ENCODE results near the gene TNIP2.

Gene TNIP2

DNA sequence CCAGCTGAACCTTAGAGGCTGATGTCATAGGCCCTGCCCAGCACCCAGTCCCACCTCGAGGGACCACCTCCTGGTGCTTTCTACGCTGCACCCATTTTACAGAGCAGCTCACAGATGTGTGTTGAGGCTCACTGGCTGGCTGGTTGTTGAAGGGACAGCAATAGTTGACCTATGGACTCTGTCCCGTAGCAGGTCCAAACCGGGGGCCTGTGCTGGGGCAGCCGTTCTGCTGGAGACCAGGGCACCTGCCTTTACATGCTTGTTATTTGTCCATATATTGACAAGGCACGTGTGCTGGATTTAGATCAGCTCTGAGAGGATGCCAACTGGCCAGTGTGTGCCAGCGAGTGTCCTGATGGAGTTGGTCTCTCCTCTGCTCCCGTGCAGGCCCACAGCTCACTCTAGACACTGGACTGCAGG, 58.1 kb downstream of the TNIP2 start:
- Histone ChIP-seq H3K4me1 (ENCODE audit: control insufficient read depth, insufficient read depth, low read length) (no peaks in the 10 kb centered on the region), H3K36me3 (ENCODE audit: control insufficient read depth in 2 of 2, insufficient read depth in 1 of 2, low read length in 2 of 2) (peaks cover 0 to 98% of the 10 kb centered on the region in 2 experiments), H3K27ac (ENCODE audit: extremely low read depth, low read depth, low read length) (no peak overlapping the region), H3K9me3 (ENCODE audit: control insufficient read depth, insufficient read depth, low read depth, low read length) (no peaks in the 10 kb centered on the region), H3K4me3 (ENCODE audit: low read depth, low read length) (no peak overlapping the region)
- CTCF ChIA-PET, result interaction anchor here (0.6 to 0.7 kb wide), 3 partner anchors 24 to 530 kb away, joined by 3 read pairs; no protein-coding TSS in a partner anchor
- TF ChIP-seq ZNF169 (tag by site-specific recombination; IDR thresholded peaks at IDR 0.05), result no peak
- TF ChIP-seq KLF10 (tag by site-specific recombination; IDR thresholded peaks at IDR 0.05), result no peak
- TF ChIP-seq ZNF121 (tag by site-specific recombination; IDR thresholded peaks at IDR 0.05), result no peak
- TF ChIP-seq ZNF837 (tag by site-specific recombination; IDR thresholded peaks at IDR 0.05), result no peak
- no peak for TF ChIP-seq ZNF548 (tag by site-specific recombination; IDR thresholded peaks at IDR 0.05)
- no peak for TF ChIP-seq ZNF366 (tag by site-specific recombination; conservative IDR thresholded peaks at IDR 0.05)
- TF ChIP-seq ZNF585B (tag by site-specific recombination; IDR thresholded peaks at IDR 0.05), result no peak
- POLR2A ChIA-PET, result no interaction called here

DNA sequence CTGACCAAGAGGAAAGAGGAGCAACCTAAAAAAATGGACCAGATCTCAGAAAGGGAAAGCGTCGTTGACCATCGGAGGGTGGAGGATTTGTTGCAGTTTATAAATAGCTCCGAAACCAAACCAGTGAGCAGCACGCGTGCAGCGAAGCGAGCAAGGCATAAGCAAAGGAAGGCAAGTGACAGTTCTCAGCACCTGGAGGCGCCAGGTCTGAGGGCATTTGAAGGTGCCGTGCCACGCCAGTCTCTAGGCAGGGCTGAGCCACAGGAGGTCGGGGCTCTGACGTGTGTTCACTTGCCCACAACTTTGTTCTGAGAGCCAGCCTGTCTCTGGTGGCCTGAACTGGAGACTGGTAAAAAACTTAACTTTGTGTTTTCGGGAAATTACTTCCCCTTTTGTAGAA, 59.7 kb downstream of the TNIP2 start:
- ChIA-PET POLR2A (no interaction called here), CTCF (interaction anchor here (0.7 to 0.8 kb wide), 2 partner anchors 22 to 220 kb away, joined by 3 to 4 read pairs; no protein-coding TSS in a partner anchor)
- Histone ChIP-seq H3K4me3 (ENCODE audit: low read depth, low read length) (no peak overlapping the region), H3K27ac (ENCODE audit: extremely low read depth, low read depth, low read length) (no peak overlapping the region), H3K9me3 (ENCODE audit: control insufficient read depth, insufficient read depth, low read depth, low read length) (no peaks in the 10 kb centered on the region), H3K36me3 (ENCODE audit: control insufficient read depth in 2 of 2, insufficient read depth in 1 of 2, low read length in 2 of 2) (peaks cover 0 to 97% of the 10 kb centered on the region in 2 experiments), H3K4me1 (ENCODE audit: control insufficient read depth, insufficient read depth, low read length) (no peaks in the 10 kb centered on the region)
- TF ChIP-seq ZNF2 (tag by site-specific recombination; IDR thresholded peaks at IDR 0.05) (no peak), SCRT2 (tag by site-specific recombination; IDR thresholded peaks at IDR 0.05) (no peak), ZBTB17 (tag by site-specific recombination; IDR thresholded peaks at IDR 0.05) (no peak), ZEB2 (tag by site-specific recombination; IDR thresholded peaks at IDR 0.05) (no peak), ZNF354C (tag by site-specific recombination; IDR thresholded peaks at IDR 0.05; ENCODE audit: borderline replicate concordance, low read depth) (no peak), ZNF223 (tag by site-specific recombination; IDR thresholded peaks at IDR 0.05) (no peak), ZNF404 (tag by site-specific recombination; IDR thresholded peaks at IDR 0.05) (no peak), ZNF214 (tag by site-specific recombination; IDR thresholded peaks at IDR 0.05; ENCODE audit: borderline replicate concordance) (no peak), ZNF600 (tag by site-specific recombination; IDR thresholded peaks at IDR 0.05) (no peak)
- TF ChIP-seq, protein P1, sequence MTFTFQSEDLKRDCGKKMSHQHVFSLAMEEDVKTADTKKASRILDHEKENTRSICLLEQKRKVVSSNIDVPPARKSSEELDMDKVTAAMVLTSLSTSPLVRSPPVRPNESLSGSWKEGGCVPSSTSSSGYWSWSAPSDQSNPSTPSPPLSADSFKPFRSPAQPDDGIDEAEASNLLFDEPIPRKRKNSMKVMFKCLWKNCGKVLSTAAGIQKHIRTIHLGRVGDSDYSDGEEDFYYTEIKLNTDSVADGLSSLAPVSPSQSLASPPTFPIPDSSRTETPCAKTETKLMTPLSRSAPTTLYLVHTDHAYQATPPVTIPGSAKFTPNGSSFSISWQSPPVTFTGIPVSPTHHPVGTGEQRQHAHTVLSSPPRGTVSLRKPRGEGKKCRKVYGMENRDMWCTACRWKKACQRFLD (tag by site-specific recombination; IDR thresholded peaks at IDR 0.05), result no peak
- TF ChIP-seq, protein P2, sequence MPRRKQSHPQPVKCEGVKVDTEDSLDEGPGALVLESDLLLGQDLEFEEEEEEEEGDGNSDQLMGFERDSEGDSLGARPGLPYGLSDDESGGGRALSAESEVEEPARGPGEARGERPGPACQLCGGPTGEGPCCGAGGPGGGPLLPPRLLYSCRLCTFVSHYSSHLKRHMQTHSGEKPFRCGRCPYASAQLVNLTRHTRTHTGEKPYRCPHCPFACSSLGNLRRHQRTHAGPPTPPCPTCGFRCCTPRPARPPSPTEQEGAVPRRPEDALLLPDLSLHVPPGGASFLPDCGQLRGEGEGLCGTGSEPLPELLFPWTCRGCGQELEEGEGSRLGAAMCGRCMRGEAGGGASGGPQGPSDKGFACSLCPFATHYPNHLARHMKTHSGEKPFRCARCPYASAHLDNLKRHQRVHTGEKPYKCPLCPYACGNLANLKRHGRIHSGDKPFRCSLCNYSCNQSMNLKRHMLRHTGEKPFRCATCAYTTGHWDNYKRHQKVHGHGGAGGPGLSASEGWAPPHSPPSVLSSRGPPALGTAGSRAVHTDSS (tag by site-specific recombination; IDR thresholded peaks at IDR 0.05), result no peak

DNA sequence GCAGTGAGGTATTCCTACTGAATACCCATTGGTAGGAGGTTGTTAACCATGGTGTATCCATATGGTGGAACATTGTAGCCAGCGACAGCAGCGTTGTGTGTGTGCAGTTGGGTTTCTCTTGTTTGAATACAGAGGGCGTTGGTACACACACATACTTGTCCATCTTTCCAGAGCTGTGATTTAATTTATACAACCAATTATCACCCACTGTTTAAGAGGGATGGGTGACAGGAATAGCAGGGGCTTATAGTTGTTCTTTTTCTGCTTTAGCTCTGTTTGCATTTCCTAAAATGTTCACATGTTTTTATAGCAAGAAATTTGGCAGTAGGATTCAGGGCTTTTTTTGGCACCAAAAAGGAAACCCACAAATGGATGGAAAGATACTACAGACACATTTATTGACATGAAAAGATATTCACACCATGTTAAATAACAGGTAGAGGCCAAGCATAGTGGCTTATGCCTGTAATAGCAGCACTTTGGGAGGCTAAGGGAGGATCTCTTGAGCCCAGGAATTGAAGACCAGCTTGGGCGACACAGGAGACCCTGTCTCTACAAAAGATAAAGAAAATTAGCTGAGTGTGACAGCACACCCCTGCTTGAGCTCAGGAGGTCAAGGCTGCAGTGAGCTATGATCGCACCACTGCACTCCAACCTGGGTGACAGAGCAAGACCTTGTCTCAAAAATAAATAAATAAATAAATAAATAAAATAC, 60.6 kb downstream of the TNIP2 start:
- H3K27ac ChIP-seq (ENCODE audit: extremely low read depth, low read depth, low read length), result no peak overlapping the region
- no peak overlapping the region for H3K4me3 ChIP-seq (ENCODE audit: low read depth, low read length)
- peaks cover 0 to 97% of the 10 kb centered on the region in 2 experiments; a peak in 2 of 3 replicates for H3K36me3 ChIP-seq (ENCODE audit: control insufficient read depth in 2 of 2, insufficient read depth in 1 of 2, low read length in 2 of 2)
- no peaks in the 10 kb centered on the region for H3K4me1 ChIP-seq (ENCODE audit: control insufficient read depth, insufficient read depth, low read length)
- no peaks in the 10 kb centered on the region for H3K9me3 ChIP-seq (ENCODE audit: control insufficient read depth, insufficient read depth, low read depth, low read length)
- ChIA-PET CTCF (interaction anchor here (0.6 to 0.7 kb wide), 2 partner anchors 21 to 140 kb away, joined by 3 to 4 read pairs; no protein-coding TSS in a partner anchor), POLR2A (no interaction called here)
- TF ChIP-seq GLIS1 (tag by site-specific recombination; IDR thresholded peaks at IDR 0.05), result no peak
- no peak for TF ChIP-seq ZNF175 (tag by site-specific recombination; IDR thresholded peaks at IDR 0.05)
- TF ChIP-seq ZNF214 (tag by site-specific recombination; IDR thresholded peaks at IDR 0.05; ENCODE audit: borderline replicate concordance), result no peak
- TF ChIP-seq, protein P3, sequence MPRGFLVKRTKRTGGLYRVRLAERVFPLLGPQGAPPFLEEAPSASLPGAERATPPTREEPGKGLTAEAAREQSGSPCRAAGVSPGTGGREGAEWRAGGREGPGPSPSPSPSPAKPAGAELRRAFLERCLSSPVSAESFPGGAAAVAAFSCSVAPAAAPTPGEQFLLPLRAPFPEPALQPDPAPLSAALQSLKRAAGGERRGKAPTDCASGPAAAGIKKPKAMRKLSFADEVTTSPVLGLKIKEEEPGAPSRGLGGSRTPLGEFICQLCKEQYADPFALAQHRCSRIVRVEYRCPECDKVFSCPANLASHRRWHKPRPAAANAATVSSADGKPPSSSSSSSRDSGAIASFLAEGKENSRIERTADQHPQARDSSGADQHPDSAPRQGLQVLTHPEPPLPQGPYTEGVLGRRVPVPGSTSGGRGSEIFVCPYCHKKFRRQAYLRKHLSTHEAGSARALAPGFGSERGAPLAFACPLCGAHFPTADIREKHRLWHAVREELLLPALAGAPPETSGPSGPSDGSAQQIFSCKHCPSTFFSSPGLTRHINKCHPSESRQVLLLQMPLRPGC (tag by site-specific recombination; IDR thresholded peaks at IDR 0.05), result no peak
- TF ChIP-seq ZNF354C (tag by site-specific recombination; IDR thresholded peaks at IDR 0.05; ENCODE audit: borderline replicate concordance, low read depth), result no peak
- no peak for TF ChIP-seq SP3 (tag by site-specific recombination; IDR thresholded peaks at IDR 0.05)
- TF ChIP-seq, protein P4, sequence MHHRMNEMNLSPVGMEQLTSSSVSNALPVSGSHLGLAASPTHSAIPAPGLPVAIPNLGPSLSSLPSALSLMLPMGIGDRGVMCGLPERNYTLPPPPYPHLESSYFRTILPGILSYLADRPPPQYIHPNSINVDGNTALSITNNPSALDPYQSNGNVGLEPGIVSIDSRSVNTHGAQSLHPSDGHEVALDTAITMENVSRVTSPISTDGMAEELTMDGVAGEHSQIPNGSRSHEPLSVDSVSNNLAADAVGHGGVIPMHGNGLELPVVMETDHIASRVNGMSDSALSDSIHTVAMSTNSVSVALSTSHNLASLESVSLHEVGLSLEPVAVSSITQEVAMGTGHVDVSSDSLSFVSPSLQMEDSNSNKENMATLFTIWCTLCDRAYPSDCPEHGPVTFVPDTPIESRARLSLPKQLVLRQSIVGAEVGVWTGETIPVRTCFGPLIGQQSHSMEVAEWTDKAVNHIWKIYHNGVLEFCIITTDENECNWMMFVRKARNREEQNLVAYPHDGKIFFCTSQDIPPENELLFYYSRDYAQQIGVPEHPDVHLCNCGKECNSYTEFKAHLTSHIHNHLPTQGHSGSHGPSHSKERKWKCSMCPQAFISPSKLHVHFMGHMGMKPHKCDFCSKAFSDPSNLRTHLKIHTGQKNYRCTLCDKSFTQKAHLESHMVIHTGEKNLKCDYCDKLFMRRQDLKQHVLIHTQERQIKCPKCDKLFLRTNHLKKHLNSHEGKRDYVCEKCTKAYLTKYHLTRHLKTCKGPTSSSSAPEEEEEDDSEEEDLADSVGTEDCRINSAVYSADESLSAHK (tag by site-specific recombination; IDR thresholded peaks at IDR 0.05), result no peak
- TF ChIP-seq ZNF48 (tag by site-specific recombination; IDR thresholded peaks at IDR 0.05), result no peak
- TF ChIP-seq, protein P5, sequence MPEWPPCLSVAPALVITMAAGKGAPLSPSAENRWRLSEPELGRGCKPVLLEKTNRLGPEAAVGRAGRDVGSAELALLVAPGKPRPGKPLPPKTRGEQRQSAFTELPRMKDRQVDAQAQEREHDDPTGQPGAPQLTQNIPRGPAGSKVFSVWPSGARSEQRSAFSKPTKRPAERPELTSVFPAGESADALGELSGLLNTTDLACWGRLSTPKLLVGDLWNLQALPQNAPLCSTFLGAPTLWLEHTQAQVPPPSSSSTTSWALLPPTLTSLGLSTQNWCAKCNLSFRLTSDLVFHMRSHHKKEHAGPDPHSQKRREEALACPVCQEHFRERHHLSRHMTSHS (tag by site-specific recombination; IDR thresholded peaks at IDR 0.05), result no peak
